T47D (cell line): Measurements from ENCODE around the gene CYTH3.
"Not testable (repeated sequence)": the region's sequence is repeated elsewhere in the genome, so short reads cannot be mapped to it uniquely, and the experiment has no call there.

ENCODE experiments used
- DNase-seq, 2 experiments: peaks; one replicate each; pipeline versions ENCODE4 v3.0.0 to v3.0.0-alpha.2; 2011 to 2012; ENCODE audit warnings: low read depth in 1 of 2, low spot score in 1 of 2
- JUND ChIP-seq: IDR thresholded peaks from 2 replicates; pipeline ENCODE4 v1.6.1; 2012; ENCODE audit warnings: low read depth
- in situ Hi-C: cut with HindIII; loops from 2 replicates; pipeline ENCODE4 v1.10.0; 2016; ENCODE audit warnings: low sequenced_read_pairs, low pct_unique_long_range_greater_than_20kb

The CYTH3 gene

DNA sequence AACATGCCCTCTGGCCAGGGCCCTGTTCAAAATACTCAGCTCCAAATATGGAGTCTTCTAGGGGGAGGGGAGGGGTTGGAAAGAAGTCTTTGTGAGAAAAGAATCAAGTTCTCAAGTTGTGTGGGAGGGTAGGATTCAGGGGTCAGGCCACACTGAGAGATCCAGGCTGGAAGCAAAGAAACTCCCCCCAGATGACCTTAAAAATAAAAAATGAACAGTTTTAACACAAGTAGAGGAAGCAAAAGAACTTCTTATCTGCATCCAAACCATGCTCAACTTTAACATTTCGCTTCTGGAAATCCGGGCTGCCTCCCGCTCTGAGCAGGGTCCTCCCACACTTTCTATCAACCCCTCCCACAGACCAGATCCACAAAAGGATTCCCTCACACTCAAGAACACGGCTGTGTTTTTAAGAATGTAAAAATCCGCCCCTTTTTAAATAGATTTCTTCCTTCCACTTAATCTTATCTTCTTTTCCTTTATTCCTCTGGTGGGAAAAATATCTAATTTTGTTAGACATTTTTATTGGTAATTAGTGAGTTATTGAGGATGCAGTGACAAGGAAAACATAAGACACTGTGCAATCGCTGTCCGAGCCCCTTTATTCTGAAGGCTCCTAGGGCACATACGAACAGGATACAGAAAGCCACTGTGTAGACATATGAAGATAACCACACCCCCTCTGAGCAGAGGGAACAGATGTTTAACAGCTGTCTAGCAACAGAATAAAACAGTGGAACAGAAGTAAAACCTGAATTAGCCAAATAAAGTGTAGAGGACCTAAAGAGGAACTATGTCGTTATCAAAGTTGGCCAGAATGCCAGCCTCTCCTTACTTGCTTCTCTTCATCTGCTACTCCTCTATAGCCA lies 43.8 kb downstream of the CYTH3 start:
- in situ Hi-C loops: no loop called here
- DNase-seq: no peak
- no peak for TF ChIP-seq JUND

DNA sequence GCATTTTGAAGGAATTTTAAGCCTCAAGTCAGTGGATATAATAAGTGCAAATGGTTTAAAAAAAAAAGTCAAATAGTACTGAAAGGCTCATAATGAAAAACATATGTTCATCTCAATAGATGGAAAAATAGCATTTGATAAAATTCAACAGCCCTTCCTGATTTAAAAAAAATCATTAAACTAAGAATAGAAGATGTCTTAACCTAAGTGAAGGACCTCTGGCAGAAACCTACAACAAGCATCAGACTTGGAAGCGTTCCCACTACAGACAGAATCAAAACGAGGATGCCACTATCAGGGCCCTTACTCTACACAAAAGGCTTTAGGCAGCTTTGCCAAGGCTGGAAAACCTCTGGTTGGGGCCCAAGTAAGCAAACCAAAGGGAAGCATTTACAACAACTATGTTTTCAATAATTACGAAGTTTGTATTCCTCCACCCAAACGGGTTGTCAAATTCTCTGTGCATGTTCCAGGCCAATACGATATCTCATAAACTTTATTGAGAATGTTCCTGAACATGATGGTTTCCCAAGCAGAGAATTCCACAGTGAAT lies 45.1 kb downstream of the CYTH3 start:
- TF ChIP-seq JUND: no peak
- DNase-seq: no peak
- in situ Hi-C loops: no loop called here

DNA sequence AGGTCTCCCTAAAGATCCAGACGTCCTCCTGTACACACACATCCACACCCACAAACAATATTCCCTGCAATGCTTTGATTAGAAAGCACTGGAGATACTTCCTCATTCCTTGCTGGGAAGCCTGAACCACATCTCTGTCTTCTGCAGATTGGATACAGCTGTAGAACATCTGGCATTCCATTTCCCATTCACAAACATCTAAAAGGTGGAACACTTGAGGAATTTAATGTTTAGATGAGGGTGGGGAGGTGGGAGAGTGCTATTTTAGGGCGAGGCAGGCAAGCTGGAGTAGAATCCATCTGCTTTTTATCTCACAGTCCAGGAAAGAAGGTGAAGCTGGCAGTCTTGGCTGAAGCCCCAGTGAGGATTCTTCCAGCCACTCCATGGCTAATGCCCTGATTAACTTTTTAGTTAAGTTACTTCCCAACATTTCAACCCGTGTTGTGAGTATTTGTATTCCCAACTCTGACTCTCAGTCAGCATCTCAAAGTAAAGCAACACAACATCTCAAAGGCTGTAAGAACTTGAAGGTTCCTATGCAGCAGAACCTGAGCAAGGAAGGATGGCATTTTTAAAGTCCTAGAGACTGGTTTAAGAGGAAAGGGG lies 46.1 kb downstream of the CYTH3 start:
- DNase-seq: no peak
- TF ChIP-seq JUND: no peak
- in situ Hi-C loops: no loop called here

DNA sequence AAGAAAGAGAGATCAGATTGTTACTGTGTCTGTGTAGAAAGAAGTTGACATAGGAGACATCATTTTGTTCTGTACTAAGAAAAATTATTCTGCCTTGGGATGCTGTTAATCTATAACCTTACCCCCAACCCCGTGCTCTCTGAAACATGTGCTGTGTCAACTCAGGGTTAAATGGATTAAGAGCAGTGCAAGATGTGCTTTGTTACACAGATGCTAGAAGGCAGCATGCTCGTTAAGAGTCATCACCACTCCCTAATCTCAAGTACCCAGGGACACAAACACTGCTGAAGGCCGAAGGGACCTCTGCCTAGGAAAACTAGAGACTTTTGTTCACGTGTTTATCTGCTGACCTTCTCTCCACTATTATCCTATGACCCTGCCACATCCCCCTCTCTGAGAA lies 49.0 kb downstream of the CYTH3 start:
- DNase-seq, in situ Hi-C loops: not testable (repeated sequence)

DNA sequence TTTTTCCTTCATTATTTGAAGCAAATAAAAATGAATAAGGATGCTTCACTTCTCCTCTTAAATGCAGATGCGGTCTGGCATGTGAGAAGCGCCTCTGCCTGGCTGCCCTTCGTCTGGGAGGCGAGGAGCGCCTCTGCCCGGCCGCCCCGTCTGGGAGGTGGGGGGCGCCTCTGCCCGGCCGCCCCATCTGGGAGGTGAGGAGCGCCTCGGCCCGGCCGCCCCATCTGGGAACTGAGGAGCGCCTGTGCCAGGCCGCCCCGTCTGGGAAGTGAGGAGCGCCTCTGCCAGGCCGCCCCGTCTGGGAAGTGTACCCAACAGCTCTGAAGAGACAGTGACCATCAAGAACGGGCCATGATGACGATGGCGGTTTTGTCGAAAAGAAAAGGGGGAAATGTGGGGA lies 49.4 kb downstream of the CYTH3 start:
- in situ Hi-C loops, DNase-seq: not testable (repeated sequence)

DNA sequence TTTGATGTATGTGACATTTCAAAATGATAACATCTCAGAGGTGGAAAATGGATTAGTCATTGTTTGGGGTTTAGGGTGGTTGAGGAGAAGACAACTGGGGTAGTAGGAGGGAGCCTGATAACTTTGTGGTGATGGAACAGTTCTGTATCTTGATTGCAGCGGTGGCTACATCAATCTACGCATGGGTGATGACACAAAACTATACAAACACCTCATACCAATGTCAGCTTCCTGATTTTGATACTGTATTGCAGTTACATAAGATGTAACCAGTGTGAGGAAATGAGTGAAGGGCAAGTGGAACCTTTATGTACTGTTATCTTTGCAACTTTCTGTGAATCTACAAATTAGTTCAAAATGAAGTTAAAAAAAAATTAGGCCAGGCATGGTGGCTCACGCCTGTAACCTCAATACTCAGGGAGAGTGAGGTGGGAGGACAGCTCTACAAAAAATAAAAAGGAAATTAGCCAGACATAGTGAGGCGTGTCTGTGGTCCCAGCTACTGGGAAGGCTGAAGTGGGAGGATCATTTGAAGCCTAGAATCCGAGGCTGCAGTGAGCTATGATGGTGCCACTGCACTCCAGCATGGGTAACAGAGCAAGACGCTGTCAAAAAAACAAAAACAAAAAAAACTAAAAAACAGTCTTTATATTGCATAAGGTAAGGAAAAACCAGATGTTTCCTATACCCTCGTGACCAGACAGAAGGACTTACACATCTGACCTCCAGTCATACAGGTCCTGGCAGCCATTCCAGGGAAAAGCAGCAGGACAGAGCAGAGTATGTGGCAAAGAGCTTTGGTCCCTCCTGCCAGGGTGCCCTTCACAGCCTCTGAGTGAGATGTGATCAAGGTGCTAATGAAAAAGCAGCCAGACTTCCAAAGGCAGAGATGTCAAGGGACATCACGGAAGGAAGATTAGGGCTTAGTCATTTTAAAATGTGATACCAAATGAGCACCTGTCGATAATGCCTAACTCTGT lies 50.8 kb downstream of the CYTH3 start:
- no peak for DNase-seq
- TF ChIP-seq JUND: no peak
- in situ Hi-C loops: no loop called here

DNA sequence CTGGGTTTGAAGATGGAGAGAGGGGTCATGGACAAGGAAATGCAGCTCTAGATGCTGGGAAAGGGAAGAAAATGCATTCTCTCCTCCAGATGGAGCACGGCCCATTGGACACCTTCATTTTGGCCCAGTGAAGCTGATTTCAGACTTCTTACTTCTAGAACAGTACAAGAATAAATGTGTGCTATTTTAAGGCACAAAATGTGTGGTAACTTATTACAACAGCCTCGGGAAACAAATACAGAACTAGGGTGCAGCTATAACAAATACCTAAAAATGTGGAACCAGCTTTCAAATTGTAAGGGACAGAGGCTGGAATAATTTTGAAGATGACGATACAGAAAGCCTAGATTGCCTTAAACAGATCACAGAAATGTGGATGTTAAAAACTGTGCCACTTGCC lies 54.1 kb downstream of the CYTH3 start:
- in situ Hi-C loops: no loop called here
- no peak for TF ChIP-seq JUND
- DNase-seq: no peak

DNA sequence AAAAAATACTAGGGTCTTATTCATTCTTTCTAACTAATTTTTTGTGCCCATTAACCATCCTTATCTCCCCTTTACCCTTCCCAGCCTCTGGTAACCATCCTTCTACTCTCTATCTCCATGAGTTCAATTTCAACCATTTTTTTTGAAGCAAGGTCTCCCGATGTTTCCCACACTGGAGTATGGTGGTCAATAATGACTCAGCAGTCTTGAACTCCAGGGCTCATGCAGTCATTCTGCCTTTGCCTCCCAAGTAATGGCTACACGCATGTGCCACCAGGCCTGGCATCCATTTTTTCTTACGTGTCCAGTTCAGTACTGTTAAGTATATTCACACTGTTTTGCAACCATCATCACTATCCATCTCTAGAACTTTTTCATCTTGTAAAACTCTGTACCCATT lies 60.4 kb downstream of the CYTH3 start:
- TF ChIP-seq JUND: no peak
- in situ Hi-C loops: no loop called here
- DNase-seq: no peak

DNA sequence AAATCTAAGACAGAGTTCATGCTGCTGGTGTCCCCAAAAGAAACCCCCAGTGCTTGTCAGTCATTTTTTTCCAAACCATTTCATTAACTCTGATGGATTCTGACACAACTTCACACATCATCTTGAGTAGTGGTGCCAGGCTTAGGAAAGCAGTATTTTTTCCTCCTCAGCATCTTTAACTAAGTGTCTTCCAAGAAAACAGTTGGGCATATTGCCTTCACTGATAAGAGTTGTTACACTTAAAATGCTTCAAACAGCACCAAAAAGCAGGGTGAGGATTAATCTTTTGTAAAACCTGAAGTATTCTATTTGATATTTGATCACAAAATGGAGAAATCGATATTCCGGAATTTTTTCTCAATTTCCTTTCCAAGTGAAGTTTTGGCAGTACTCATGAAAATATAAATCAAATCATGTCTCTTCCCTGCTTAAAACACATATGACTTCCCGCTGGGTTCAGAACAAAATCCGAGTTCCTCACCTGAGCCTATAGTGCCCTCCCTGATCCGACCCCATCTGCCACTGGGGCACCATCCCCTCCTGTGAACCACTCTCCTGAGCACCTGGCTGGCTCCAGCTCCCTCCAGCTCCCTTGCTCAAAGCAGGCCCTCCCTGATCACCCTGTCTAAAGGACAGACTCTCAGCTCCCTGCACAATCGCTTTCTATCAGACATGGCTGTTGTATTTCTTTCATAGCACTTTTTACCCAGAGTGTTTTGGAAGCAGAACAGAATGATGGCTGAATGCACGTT lies 61.6 kb downstream of the CYTH3 start:
- in situ Hi-C loops: no loop called here
- no peak for DNase-seq
- no peak for TF ChIP-seq JUND

DNA sequence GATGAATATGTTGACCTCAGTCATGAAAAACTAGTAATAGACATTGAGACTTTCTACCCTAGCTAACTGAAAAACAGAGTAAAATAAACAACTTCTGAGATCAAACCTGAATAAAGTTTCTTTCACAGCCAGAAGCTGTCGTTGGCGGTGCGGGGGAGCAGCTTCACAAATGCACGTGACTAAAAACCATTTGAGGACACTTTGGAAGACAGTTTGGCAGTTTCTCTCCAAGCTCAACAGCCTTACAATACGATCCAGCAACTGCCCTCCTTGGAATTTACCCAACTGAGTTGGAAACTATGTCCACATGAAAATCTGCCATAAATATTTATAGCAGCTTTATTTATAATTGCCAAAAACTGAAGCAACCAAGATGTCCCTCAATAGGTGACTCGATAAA lies 63.1 kb downstream of the CYTH3 start:
- DNase-seq: no peak
- no peak for TF ChIP-seq JUND
- in situ Hi-C loops: no loop called here

DNA sequence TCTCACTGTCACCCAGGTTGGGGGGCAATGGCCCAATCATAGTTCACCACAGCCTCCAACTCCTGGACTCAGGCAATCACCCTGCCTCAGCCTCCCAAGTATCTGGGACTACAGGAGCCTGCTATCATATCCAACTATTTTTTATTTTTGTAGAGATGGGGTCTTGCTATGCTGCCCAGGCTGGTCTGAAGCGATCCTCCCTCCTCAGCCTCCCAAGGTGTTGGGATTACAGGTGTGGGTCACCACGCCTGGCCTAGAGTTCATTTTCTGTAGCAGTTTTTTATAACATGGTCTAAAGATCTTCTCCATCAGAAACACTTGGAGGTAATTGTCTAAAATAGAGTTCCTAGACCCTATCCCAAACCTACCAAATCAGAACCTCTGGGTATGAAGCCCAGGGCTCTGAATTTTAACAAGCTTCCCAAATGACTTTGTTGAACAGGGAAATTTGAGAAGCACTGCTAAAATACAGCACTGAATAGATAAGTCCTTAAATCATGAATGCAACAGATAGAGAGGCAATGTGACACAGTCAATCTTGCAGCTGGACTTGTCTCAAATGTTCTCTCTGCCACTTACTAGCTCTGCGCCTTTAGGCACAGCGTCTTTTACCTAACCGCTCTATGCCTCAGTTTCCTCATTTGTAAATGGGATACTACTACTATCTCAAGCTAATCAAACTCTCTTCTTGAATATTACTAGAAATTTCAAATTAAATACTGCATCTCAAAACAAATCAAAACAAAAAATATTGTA lies 63.7 kb downstream of the CYTH3 start:
- in situ Hi-C loops: no loop called here
- no peak for TF ChIP-seq JUND
- no peak for DNase-seq
